Measurements from ENCODE around the gene SEC14L6. TPM values are rescaled to one million over a fixed set of nuclear protein-coding genes. Genes with fewer than 3 reads are reported as not detected.

Gene SEC14L6
- polyA plus RNA-seq, 1 donor (not counting 4 experiments of a cell fraction or from before 2014, with no cell fraction given): not detected

DNA sequence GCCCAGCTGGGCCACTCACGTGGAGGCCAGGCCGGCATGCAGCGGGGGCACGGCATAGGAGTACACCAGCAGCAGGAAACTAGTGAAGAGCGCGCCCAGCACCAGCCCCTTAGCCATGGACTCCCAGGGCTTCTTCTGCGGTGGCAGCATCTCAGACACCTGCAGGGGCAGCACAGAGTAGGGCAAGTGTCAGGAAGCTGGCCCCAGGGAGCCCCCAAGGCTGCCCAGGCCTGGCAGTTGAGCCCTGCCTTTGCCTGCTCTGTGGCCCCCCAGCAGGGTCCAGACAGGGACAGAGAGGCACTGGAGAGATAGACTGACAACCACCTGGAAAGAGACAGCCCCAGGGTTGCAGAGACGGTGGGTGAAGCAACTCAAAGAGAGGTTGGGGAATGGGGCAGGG lies 10.7 kb upstream of the SEC14L6 start:
- no peak for TF ChIP-seq EZH2 (IDR thresholded peaks at IDR 0.05; ENCODE audit: low read length)
- DNase-seq (ENCODE audit: low read depth, low spot score): no peak
- Histone ChIP-seq H3K79me2 (ENCODE audit: control insufficient read depth, insufficient read depth, low read length) (no peaks in the 10 kb centered on the region), H3K36me3 (ENCODE audit: control insufficient read depth in 2 of 2, extremely low read depth in 1 of 2, insufficient read depth in 2 of 2, low read length in 2 of 2) (no peaks in the 10 kb centered on the region), H3K27me3 (ENCODE audit: control insufficient read depth, extremely low read depth, insufficient read depth, low read length) (no peaks in the 10 kb centered on the region), H3K4me1 (ENCODE audit: control insufficient read depth, extremely low read depth, insufficient read depth, low read length) (peaks cover 2% of the 10 kb centered on the region), H3K9me1 (ENCODE audit: control insufficient read depth, extremely low read depth, insufficient read depth, low read length) (no peaks in the 10 kb centered on the region), H2AFZ (ENCODE audit: control insufficient read depth, low read length) (no peak overlapping the region), H3K27ac (ENCODE audit: control insufficient read depth, insufficient read depth, low read length) (no peak overlapping the region), H3K9ac (ENCODE audit: control insufficient read depth, extremely low read depth, insufficient read depth, low read length) (no peak overlapping the region), H4K20me1 (ENCODE audit: control insufficient read depth, extremely low read depth, insufficient read depth, low read length) (no peaks in the 10 kb centered on the region), H3K4me3 (ENCODE audit: control insufficient read depth in 2 of 3, extremely low read depth in 1 of 3, insufficient read depth in 2 of 3, low read depth in 1 of 3, low read length in 3 of 3) (no peak overlapping the region), H3K4me2 (ENCODE audit: control insufficient read depth, extremely low read depth, insufficient read depth, low read depth, low read length) (no peak overlapping the region), H3K9me3 (ENCODE audit: control insufficient read depth, low read depth, low read length) (no peaks in the 10 kb centered on the region)
- dilution Hi-C loops (cut with MboI; ENCODE audit: extremely low pct_ligation_motif_present, low sequenced_read_pairs): no loop called here
- FAIRE-seq: no peak

DNA sequence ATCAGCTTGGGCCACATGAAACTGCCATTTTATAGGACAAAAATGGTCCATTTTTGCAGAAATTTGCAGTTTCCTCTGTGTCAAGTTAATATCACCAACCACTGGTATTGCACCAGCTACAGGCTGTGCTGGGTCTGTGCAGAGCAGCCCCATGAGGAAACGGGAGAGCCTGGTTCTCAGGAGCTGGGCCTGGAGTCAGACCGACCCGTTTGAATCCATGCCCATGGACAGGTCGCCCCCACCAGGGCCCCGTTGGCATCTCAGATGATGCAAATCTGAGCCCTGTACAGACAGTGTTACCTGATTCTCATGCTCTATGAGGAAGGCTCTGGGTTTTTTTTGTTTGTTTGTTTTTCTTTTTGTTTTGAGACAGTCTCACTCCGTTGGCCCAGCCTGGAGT lies 9.8 kb upstream of the SEC14L6 start:
- FAIRE-seq (no peak), DNase-seq (ENCODE audit: low read depth, low spot score) (no peak)
- dilution Hi-C loops (cut with MboI; ENCODE audit: extremely low pct_ligation_motif_present, low sequenced_read_pairs): no loop called here
- Histone ChIP-seq H3K9ac (ENCODE audit: control insufficient read depth, extremely low read depth, insufficient read depth, low read length) (no peak overlapping the region), H2AFZ (ENCODE audit: control insufficient read depth, low read length) (no peak overlapping the region), H3K27ac (ENCODE audit: control insufficient read depth, insufficient read depth, low read length) (no peak overlapping the region), H3K36me3 (ENCODE audit: control insufficient read depth in 2 of 2, extremely low read depth in 1 of 2, insufficient read depth in 2 of 2, low read length in 2 of 2) (no peaks in the 10 kb centered on the region), H3K9me1 (ENCODE audit: control insufficient read depth, extremely low read depth, insufficient read depth, low read length) (no peaks in the 10 kb centered on the region), H3K9me3 (ENCODE audit: control insufficient read depth, low read depth, low read length) (no peaks in the 10 kb centered on the region), H3K4me2 (ENCODE audit: control insufficient read depth, extremely low read depth, insufficient read depth, low read depth, low read length) (no peak overlapping the region), H3K4me1 (ENCODE audit: control insufficient read depth, extremely low read depth, insufficient read depth, low read length) (no peaks in the 10 kb centered on the region), H4K20me1 (ENCODE audit: control insufficient read depth, extremely low read depth, insufficient read depth, low read length) (no peaks in the 10 kb centered on the region), H3K27me3 (ENCODE audit: control insufficient read depth, extremely low read depth, insufficient read depth, low read length) (no peaks in the 10 kb centered on the region), H3K79me2 (ENCODE audit: control insufficient read depth, insufficient read depth, low read length) (no peaks in the 10 kb centered on the region), H3K4me3 (ENCODE audit: control insufficient read depth in 2 of 3, extremely low read depth in 1 of 3, insufficient read depth in 2 of 3, low read depth in 1 of 3, low read length in 3 of 3) (no peak overlapping the region)
- TF ChIP-seq, protein P1, sequence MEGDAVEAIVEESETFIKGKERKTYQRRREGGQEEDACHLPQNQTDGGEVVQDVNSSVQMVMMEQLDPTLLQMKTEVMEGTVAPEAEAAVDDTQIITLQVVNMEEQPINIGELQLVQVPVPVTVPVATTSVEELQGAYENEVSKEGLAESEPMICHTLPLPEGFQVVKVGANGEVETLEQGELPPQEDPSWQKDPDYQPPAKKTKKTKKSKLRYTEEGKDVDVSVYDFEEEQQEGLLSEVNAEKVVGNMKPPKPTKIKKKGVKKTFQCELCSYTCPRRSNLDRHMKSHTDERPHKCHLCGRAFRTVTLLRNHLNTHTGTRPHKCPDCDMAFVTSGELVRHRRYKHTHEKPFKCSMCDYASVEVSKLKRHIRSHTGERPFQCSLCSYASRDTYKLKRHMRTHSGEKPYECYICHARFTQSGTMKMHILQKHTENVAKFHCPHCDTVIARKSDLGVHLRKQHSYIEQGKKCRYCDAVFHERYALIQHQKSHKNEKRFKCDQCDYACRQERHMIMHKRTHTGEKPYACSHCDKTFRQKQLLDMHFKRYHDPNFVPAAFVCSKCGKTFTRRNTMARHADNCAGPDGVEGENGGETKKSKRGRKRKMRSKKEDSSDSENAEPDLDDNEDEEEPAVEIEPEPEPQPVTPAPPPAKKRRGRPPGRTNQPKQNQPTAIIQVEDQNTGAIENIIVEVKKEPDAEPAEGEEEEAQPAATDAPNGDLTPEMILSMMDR (optimal IDR thresholded peaks at IDR 0.05 in 1 of 3, IDR thresholded peaks at IDR 0.05 in 1 of 3, conservative IDR thresholded peaks at IDR 0.05 in 1 of 3; ENCODE audit: extremely low read depth in 1 of 3, insufficient read depth in 2 of 3, low read length in 3 of 3): peak in 2 of 3 experiments; percentile 11 to 36
- no peak for TF ChIP-seq EZH2 (IDR thresholded peaks at IDR 0.05; ENCODE audit: low read length)
